Measurements from ENCODE around the gene CROCC2.
A peak's percentile ranks its signal among the peaks of the same experiment; 100 is the strongest.

CROCC2 gene

DNA sequence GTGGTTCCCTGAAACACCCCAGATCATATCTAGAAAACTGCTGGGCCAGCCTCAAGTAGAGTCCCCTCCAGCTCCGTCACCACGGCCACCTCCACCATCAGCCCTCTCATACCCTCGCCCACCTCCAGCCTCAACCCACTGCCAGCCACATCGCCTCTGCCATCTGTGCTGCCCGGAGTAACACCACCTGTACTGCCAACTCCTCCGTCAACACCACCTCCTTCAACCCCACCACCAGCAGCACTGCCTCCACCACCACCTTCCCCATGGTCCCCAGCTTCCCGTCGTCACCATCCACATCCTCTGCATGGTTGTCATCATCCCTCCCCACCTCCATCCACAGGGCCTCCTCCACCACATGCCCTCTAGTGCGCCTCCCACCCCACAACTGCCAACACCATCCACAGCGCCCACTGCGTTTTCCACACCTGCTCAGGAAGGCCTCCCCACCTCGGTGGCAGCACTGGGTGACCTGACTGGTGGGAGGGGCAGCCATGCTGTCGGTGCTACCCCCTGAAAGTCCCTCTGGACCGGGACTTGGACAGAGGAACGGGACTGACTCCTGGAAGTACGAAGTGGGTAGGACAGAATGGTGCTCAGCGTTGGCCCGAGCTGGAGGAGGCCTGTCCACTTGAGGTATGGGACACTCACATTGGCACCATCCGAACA is 93.9 kb downstream of the CROCC2 start:
- no peak for DNase-seq (ENCODE audit: low read depth)

DNA sequence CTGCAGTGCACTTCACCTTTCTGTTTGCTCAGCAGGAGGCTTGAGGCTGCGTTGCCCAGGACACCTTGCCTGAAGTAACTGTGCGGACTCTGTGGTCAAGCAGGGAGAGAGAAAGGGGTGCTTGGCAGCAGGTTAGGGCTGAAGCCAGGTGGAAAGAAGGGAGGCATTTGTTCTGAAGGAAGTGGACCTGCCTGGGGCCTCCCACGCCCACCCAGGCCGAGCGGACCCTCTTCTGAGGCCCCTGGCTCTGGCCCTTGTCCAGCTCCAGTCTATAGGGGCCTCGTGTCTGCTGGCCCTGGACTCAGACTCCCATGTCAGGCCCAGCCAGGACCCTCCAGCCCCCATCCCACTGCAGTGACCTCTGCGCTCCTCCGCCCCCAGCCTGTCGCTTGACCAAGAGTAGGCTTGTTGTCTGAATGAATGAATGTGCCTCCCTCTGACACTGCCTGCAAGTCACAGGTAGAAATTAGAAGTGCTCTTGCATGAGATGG is 94.7 kb downstream of the CROCC2 start:
- DNase-seq (ENCODE audit: low read depth) = no peak

DNA sequence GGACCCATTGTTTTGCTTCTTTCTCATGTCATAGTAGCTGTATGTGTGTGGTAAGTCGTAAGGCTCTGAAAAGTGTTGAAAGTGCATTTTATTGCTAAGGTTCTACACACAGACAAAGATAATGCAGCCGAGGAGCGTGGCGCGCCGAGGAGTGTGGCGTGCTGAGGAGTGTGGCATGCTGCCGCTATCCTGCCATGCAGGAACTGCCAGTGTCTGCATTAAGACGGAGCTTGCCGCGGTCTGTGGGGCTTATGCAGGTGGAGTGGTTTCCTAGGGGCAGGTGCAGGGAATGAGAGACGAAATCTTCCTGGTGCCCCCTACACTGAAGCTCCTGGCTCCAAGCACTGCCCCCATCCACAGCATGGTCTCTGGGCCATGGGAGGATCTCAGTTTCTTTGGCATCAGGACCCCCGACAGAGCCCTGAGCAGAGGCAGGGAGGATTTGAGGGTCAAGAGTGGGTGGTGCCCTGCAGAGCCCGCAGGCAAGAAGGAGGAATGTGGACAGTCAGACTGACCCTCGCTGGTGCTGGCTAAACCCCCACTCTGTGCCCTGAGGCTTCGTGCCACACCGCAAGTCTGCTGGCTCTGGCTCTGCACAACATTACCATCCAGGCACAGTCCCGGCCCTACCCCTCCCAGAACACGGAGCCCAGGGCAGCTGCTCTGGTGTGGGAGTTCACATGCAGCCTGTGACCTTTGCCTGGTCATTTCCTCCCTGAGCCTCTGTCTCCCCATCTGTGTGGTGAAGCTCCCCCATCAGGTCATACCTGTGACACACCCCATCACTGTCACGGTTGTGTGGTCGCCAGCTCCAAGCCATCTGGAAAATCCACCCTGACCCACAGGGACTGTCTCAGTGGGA is 95.5 kb downstream of the CROCC2 start:
- no peak for DNase-seq (ENCODE audit: low read depth)

DNA sequence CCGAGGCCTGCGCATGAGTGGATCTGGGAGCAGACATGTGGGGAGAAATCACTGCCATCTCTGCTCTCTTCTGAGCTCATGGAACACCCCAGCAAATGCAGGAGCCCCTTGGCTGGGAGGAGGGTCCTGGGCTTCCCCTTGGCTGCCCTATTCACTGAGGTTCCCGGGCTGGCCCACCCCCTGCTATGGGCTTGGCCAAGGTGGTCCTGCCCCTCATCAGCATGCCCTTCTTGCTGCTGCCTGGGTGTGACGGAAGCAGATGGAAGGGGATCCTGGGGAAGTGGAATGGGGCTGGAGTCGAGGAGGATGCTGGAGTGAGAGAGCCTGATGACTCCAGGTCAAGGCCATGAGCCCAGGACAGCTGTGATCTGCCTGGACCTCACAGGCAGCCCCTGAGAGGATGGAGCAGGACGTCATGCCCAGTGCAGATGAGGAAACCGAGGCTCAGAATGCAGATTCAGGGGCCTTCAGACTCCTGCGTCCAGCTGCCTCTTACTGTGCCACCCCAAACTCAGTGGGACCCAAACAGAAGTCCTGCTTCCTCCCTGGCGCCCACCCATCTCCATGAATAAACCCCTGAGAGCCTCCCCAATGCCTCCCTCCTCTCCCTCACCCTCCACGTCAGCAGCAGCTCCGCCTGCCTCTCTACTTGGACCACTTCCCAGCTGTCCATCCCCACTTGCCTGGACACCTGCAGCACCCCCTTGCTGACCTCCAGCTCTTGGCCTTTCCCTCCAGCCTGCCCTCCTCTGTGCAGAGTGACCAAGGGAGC is 96.3 kb downstream of the CROCC2 start:
- DNase-seq (ENCODE audit: low read depth) = no peak

DNA sequence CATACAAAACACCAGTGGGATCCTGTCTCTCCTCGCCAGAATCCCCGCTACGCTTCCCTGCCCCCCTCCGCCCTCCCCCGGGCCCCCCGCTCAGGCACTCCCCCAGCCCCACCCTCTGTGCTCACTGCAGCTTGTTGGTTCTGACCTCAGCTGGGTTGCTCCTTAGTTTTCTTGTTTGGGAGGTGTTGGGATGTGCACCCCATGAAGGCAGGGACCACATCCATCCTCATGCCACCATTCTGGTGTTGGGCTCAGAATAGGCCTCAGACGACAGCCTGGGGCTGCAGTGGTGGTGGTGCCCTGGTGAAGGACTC is 96.9 kb downstream of the CROCC2 start:
- DNase-seq (ENCODE audit: low read depth) = no peak

DNA sequence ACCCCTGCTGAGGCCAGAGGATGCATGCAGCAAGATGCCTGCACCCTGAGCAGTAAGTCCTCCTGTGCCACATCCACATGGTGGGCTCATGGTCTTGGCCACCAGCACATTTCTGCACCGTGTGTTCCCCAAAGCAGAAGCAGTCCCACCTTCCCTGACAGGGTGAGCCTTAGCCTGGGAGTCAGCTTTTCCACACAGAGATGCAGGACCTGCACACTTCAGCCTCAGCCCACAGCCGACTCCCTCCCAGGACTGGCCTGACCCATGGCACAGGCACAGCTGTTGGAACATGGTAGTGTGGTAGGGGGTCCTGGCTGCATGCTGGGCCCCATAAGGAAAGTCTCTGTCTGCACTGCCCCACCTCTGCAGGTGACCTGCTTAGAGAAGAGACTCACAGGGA is 97.2 kb downstream of the CROCC2 start:
- DNase-seq (ENCODE audit: low read depth) = no peak

DNA sequence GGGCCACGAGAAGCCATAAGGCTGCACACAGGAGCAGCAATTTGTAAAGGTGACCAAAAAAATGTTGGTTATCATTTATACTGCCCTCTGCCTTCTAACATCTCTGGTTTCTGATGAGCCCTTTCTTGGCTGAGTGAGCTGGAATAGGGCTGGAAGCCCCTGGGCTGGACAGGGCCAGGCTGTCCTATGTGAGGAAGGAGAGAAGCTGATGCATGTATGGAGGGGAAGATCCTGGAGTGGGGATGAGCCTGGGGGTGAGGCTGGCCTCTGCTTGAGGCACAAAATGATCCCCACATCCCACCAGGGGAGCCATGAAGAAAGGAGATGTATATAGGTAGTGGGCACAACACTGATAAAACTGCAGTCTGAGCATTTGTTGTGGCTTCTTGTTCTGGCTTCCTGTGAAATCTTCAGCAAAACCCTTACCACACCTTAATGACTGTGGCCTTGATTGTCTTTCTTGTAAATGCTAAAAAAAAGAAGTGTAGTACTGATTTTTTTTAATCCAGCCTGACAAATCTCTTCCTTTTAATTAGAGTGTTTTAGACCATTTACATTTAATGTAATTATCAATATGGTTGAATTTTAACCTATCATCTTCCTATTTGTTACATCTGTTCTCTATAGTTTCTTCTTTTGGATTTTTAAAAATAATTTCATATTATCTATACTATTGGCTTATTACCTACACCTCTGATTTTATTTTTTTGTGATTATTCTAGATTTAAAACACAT is 97.9 kb downstream of the CROCC2 start:
- no peak for DNase-seq (ENCODE audit: low read depth)

DNA sequence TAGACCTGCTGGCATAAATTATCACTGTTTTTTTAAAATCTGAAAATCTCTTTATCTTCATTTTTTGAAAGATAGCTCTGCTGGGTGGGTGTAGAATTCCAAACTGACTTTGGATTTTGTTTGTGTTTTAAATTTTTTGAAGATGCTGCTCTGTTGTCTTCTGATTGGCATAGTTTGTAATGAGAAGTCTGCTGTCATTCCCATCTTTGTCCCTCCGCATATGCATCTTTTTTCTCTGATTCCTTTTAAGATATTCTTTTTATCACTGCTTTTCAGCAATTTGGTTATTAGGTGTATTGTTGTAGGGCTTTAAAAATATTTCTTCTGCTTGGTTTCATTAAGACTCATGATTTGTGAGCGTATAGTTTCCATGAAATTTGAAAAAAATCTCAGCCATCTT is 99.4 kb downstream of the CROCC2 start:
- no peak for DNase-seq (ENCODE audit: low read depth)

DNA sequence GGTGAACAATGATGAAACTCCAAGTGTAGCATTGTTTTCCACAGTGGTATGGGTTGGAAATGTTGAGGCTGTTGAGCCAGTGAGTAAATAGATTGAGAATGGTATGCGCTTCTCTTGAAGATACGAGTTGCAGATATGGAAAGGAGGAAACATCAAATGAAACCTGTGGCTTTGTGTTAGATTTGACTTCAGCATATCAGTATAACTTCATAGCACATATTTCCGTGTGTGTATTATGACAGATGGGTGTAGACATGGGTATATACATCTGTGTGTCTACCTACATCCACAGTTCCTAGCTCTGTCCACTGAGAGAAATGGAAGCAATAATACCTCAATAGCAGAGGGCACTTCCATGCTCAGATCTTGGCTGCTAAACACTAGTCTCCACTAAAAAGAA is 100.3 kb downstream of the CROCC2 start:
- no peak for DNase-seq (ENCODE audit: low read depth)

DNA sequence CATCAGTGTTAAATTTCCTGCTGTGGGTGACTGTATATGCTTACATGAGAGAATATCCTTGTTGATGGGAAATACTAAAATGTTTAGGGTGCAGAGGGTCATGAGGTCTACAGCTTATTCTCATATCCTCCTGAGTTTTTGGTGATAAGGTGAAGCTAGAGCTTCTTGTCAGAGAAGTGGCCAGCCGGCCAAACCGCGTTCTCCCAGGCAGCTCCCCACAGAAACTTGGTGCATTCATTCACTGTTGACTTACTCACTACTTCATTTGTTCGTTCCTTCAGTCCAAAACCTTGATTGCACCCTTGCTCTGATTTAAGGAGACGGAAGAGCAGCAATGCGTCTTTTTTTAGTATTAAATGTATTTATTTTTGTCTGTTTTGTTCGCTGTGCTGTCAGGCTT is 101.0 kb downstream of the CROCC2 start:
- DNase-seq (ENCODE audit: low read depth) = no peak

DNA sequence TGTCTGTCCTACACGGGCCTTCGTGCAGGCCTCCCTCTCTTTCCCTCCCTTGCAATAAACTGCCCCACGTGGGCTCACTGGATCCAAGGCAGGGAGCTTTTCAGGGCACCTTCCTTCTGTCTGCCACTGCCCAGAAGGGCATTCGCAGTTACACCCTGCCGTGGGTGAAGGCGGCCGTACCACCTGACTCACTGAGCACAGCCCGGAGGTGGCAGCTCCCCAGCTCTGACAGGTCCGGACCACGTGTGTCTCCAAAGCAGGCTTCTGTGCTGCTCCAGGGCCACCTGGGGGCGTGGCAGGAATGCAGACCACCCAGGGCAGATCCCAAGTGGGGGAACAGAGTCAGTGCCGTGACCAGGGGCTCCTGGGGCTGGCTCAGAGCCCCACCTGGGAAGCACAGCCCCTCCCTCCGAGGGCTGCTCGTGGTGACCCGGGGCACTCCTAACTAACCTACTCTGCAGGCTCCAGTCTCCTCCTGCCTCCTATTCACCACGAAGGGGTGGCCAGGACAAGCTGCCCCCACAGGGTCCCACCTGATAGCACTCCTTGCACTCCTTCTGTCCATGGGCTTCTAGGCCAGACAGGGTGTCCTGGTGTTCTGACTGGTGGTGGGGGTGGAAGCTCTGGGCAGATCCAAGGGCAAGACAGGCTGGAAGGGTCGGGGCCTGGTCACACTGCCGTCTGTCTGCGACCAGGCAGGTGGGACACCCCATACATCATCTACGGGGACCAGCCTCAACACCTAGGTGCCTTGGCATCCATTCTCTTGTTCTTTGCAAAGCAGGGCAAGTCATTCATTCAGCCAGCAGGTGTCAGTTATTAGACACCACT is 102.0 kb downstream of the CROCC2 start:
- no peak for DNase-seq (ENCODE audit: low read depth)

DNA sequence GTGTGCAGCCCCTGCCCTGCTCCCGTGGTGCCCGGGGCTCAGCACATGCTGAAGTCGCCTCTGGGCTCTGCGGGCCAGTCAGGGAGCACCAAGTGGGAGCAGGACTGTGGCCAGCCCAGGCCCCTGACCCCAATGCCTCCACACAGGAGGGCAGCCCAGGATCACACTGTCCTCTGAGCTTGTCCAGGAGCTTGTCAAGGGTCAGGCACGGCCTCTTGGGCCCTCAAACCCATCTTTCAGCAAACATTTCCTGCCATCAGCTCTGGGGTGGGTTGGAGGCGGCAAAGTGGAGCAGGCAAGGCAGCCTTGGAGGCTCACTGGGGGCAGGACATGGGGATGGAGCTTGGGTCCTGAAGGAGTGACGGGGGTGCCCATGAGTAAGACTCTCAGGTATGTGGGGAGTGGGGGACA is 102.6 kb downstream of the CROCC2 start:
- no peak for DNase-seq (ENCODE audit: low read depth)

DNA sequence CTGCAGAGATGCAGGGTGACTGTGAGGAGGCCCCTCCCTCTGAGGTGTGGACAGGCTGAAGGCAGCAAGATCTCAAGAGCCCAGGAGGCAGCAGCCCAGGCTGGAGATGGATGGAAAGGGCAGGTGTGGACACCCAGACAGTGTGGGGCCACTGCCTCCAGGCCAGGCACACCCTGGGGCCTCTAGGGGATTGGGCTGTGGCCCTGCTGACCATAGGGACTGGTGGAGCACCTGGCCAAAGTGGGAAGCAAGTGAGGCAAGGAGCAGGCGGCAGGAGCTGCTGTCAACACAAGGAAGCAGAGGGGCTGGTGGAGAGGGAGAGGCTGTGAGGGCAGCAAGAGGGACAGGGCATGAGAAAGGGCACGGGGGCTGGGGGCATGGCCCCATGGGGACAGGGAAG is 103.1 kb downstream of the CROCC2 start:
- DNase-seq (ENCODE audit: low read depth) = no peak

DNA sequence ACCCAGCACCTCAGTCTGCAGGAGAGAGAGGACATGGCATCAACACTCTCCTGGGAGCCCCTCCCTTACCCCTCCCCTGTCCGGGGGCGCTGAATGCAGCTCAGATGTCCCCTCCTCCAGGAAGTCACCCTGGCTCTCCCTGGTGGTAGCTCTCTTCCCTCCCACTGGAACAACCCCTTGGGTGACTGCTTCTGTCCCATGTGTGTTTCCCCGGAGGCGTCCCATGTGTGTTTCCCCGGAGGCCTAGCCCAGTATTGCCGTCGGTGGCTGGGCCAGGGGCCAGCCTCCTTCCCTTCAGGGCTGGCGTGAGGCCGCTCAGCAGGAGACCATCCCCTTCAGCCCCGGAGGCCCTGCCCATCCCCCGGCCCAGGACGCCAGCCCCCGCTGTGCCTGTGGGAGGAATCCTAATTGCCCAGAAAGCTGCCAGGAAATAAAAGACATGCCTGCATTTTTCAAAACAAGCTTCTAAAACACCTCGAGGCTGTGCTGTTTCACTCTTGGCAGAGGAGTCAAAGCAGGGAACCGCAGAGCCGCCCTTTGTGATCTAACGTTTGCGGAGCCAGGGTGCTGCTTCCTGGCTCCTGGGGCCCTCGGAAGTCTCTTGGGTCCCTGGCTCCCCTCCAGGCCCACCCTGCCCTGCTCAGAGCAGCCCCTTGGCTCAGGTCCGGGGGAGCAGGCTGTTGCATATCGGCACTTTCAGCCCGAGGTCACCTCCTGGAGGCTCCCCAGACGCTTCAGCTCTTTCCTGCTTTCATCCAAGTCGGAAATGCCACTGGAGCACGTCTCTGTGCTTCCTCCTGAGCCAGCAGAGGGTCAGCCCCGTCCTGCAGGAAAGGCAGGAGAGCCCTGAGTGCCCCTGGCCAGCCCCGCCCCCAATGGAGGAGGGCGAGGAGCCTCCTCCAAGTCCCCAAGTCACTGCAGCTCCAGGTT is 103.7 kb downstream of the CROCC2 start:
- DNase-seq (ENCODE audit: low read depth) = peak; percentile 66

DNA sequence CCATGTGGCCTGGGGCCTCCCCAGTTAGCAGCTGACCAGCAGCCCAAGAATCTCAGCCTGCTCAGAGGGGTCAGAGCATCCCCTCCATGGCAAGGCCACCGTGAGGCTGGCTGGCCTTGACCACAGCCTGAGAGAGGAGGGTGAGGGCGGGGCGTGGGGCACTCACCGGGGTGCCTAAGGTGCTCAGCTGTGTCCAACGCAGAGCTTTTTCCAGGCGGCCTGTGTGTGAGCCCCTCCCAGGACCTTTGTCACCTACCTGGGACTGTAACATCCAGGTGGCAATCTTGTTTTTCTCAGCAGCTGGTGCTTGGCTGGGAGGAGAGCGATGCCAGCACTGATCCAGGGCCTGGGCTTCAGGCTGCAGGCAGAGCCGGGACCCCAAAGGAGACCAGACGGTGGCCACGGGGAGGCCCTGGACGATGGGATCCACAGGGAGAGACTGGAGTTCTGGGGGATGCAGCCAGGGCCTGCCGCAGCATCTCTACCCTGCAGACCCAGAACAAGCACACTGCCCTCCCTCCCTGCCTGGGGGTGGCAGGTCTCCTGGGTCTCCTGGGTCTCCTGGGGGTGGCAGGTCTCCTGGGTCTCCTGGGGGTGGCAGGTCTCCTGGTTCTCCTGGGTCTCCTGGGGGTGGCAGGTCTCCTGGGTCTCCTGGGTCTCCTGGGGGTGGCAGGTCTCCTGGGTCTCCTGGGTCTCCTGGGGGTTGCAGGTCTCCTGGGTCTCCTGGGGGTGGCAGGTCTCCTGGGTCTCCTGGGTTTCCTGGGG is 104.6 kb downstream of the CROCC2 start:
- no peak for DNase-seq (ENCODE audit: low read depth)

DNA sequence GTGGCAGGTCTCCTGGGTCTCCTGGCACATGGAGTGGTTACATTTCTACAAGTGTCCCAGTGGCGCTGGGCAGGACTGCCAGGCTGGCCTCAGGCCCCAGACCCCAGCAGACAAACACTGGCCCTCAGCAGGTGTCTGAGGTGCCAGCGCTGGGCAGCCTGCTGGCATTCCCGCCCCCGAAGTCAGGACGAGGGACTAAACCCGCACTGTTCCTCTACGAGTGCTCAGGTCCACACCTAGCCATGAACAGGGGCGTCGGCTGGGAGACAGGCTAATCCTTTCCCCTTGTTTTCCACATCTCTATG is 105.1 kb downstream of the CROCC2 start:
- DNase-seq (ENCODE audit: low read depth) = no peak

DNA sequence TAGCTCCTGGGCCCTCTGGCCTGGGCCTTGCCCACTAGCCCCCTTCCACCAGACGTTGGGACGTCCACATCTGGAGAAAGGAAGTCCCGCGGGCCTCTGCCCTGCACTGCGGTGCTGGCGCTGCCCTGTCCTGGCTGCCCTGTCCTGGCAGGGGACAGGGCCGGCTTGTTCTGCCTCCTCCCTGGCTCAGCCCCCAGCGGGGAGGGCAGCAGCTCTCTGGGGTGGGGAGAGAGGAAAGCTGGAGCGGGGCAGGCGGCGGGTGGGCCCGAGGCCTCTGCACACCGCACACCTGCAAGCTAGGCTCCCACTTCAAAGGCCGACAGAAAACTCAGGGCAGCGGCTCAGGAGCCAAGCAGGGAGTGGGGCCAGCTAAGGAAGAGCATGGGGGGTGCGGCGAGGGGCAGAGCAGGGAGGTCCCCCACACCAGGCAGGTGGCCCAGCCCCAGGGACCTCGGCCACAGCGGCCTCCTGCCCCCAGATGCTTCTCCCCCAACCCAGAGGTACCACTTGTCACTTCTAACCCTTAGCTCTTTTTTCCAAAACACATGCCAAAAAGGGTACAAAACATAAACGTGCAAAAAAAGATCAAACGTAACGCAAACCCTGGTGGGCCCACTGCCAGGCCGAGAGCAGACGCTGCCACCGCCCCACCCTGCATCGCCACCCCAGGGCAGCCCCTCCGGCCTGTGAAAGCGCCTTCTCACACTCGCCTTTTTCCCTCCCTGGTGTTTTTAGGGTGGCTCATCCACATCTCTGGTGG is 105.8 kb downstream of the CROCC2 start:
- DNase-seq (ENCODE audit: low read depth) = no peak

DNA sequence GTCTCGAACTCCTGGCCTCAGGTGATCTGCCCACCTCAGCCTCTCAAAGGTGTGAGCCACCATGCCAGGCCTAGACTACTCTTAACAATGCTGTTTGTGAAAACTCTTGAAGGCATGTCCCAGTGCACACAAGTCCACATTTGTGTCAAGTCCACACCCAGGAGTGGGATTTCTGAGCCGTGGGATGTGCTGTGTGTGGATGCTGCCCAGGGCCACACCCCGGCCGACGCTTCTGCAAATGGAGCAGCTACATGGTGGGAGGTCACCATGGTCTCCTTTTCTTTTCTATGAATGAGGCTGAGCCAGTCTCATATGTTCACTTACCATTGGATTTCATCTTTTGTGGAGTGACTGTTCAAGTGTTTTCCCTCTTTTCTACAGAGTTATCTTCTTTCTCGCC is 108.1 kb downstream of the CROCC2 start:
- DNase-seq (ENCODE audit: low read depth) = no peak

DNA sequence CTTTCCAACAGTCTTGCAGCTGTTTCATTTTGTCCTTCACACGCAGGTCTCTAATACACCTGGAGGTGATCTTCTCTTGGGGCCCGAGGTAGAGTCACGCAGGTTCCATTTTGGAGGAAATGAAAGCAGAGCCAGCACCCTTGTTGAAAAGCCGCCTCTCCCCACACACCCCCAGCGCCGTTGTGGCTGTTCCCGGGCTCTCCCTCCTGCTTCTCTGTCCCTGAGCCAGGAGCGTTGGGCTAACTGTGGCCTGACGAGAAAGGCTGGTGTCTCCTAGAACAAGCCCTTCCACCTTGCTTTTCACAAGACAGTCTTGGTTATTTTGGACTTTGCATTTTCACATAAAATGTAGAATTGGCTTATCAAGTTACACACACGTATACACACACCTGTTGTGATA is 108.6 kb downstream of the CROCC2 start:
- no peak for DNase-seq (ENCODE audit: low read depth)
